DND-41 (cell line): ENCODE measurements around the gene GPC5.

Experiments used
- EZH2 ChIP-seq: IDR thresholded peaks from 3 replicates; pipeline ENCODE4 v1.6.1; 2012; ENCODE audit warnings: borderline replicate concordance, low read depth, mild to moderate bottlenecking, moderate library complexity, low read length, inconsistent platforms; ENCODE audit not compliant: severe bottlenecking
- TF ChIP-seq, protein P1 (sequence below): IDR thresholded peaks from 2 replicates; pipeline ENCODE4 v1.5.1; 2012; ENCODE audit warnings: borderline replicate concordance, low read length, moderate library complexity, mild to moderate bottlenecking; ENCODE audit not compliant: poor library complexity, severe bottlenecking; ENCODE audit errors: extremely low read depth

DNA sequence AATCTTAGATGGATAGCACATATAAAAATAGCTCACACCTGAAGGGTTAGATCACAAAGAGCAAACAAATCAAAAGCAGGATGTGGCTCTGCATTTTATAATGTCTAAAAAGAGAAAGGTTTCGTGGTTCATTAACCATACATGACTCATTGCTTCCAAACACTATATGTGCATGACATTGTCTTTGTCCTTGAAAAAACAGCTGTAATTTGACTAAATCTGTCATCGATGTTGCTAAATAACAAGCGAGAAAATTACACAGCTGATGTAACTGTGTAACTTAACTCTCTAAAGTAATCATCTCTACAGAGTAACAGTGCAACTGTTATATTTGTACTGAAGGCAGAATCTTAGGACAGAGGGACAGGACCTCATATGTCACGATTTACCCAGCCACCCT lies 1445.1 kb downstream of the GPC5 start:
- TF ChIP-seq, protein P1, sequence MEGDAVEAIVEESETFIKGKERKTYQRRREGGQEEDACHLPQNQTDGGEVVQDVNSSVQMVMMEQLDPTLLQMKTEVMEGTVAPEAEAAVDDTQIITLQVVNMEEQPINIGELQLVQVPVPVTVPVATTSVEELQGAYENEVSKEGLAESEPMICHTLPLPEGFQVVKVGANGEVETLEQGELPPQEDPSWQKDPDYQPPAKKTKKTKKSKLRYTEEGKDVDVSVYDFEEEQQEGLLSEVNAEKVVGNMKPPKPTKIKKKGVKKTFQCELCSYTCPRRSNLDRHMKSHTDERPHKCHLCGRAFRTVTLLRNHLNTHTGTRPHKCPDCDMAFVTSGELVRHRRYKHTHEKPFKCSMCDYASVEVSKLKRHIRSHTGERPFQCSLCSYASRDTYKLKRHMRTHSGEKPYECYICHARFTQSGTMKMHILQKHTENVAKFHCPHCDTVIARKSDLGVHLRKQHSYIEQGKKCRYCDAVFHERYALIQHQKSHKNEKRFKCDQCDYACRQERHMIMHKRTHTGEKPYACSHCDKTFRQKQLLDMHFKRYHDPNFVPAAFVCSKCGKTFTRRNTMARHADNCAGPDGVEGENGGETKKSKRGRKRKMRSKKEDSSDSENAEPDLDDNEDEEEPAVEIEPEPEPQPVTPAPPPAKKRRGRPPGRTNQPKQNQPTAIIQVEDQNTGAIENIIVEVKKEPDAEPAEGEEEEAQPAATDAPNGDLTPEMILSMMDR = no peak
- TF ChIP-seq EZH2 = no peak
